Kasumi-1 (cell line): Measurements from ENCODE around the gene NKPD1.

Source experiments
- DNase-seq, 2 experiments: peaks; one replicate each; lab custom pipeline; 2025; lab: John Stamatoyannopoulos, UW

NKPD1 gene

DNA sequence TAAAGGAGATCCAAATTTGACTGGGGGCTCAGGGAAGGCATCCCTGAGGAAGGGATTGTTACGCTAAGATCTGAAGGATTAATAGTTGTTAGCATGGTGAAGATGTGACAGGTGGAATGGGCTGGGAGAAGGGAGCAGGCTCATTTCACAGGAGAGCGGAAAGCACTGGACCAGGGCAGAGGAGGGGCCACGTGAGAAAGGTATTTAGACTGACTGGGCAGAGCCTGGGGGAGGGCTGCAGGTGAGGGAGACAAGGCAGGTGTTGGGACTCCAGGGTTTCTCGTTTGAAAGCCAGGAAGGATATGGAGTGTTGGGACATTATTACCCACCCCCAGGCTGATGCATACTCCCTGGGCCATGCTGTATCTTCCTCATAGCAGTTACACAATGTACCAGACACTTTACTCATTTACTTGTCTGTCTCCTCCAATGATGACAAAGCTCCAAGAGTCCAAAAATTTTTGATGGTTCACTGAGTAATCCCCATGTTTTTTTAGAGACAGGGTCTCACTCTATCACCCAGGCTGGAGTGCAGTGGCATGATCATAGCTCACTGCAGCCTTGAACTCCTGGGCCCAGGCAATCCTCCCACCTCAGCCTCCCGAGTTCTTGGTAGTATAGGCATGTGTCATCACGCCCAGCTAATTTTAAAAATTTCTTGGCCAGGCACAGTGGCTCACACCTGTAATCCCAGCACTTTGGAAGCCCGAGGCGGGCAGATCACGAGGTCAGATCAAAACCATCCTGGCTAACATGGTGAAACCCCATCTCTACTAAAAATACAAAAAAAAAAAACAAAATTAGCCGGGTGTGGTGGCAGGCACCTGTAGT is 14.9 kb upstream of the NKPD1 start:
- no peak for DNase-seq

DNA sequence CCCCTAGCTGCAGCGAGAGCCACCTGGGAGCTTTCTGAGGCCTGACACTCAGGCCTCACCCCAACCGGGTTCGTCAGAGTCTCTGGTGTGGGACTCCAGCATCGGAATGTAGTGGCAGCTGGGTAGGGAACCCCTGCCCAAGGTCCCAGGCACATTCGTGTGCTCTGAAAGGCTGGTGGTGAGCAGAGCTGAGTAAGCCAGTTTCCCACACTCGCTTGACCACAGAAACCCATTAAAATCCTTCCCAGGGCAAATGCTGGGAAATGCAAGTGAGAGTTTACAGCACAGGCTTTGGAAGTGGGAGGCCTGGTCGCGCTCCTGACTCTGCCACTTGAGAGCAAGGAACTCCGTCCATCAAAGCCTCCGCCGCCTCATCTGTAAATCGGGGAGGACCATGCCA is 13.0 kb upstream of the NKPD1 start:
- no peak for DNase-seq

DNA sequence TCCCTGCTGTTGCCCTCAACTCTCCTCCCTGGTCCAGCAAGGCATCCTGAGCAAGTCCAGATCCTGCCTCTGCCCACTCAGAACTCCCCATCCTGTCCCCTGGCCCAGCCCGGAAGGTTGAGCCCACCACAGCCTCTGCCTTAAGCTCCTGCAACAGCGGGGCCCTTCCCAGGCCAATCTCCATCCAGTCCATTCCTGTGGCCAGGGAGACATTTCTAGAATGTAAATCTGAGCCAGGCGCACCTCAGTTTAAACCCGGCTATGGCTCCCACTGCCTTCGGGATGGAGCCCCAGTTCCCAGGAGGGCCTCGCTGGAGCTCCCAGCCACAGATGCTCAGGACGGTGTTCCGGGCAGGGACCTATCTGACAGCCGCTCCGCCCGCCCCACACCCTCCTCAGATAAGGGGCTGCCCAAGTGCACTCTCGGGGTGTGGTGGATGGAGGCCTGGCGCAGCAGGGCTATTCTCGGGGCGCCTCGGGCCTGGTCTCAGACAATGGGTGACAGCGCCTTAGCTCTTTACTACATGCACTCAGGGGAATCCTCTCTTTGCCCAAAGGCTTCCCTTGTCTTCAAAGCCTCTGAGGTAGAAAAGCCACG is 11.9 kb upstream of the NKPD1 start:
- DNase-seq: no peak

DNA sequence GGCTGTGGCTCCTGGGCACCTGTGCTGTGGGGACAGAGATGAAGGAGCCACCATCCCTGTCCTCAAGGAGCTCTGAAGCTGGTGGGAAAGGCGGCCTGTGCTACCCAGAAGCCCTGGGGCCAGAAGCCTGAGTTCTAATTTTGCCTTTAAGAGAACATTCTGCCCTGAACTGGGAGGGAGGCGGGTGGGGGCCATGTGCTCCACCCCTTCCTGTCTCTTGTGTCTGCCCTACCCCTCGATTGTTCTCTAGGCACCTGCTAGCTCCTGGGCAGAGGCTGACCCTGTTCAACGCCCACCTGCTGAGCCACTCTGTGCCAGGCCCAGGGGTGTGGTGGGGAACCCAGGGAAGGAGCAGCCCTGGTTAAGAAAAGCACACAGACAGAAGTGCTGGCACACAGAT is 11.4 kb upstream of the NKPD1 start:
- DNase-seq: no peak

DNA sequence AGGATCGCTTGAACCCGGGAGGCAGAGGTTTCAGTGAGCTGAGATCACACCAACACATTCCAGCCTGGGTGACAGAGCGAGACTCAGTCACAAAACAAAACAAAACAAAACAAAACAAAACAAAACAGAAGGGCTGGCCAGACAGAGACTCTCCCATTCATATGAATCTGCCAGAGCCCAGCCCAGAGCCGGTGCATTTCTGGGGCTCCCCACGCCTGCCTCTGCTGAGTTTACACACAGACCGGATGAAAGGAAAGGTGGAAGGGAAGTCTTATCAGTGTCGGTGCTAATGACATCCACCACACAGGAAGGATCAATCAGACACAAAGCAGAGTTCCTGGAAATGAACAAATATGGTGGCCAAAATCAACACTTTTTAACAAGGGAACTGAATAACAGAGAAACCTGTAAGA is 10.4 kb upstream of the NKPD1 start:
- peak; percentile 13 to 16 for DNase-seq

DNA sequence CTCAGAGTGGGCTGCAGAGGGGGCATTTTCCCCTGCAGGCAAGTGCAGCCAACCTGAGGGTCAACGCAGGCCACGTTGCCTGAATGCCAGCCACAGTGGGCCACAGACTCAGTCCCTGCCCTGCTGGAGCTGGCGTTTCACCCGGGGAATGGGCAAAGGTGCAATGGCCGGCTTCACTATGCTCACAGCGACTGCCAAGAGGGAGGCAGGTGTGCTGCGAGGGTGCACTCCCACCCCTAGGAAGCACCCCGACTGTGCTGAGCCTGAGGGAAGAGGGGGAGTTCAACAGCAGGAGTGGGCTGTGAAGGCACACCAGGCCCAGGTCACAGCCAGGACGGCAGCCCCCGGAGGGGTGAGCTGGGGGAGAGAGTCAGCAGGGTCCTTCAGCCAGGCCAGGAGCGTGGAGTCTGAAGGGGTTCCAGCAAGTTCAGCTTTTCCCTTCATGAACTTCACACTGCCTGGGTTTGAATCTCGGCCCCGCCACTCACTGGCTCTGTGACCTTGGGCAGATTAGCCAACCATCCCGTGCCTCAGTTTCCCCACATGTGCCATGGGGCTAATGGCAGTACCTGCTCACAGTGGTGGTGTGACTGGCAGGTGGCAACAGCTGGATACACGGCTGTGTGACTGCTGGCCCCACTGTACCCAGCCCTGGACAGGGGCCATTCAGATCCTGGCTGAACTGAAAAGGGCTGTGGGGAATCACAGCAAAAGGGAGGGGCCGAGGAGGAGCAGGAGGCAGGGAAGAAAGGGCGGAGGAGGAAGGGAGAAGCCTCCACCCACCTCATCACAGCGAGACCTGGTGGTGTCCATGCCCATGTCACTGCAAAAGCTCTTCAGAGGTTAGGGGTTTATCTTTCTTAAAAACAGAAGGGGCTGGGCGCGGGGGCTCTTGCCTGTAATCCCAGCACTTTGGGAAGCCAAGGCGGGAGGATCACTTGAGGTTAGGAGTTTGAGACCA is 9.6 kb upstream of the NKPD1 start:
- DNase-seq: no peak

DNA sequence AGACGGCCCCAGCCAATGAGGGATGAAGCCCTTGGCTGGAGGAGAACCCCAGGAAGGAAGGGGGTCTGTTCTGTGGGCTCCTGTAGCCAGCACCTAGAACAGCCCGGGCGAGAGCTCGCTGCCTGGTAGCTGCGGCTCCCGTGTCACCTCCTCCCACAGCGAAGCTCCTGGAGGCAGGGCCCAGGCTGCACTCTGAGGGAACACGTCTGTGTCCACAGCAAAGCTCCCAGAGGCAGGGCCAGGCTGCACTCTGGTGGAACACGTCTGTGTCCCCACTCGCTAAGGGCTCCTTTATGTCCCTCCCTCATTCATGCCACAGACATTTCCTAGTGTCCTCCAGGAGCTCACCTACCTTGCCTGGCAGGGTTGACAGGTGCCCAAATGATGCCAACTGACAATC is 8.8 kb upstream of the NKPD1 start:
- DNase-seq: no peak

DNA sequence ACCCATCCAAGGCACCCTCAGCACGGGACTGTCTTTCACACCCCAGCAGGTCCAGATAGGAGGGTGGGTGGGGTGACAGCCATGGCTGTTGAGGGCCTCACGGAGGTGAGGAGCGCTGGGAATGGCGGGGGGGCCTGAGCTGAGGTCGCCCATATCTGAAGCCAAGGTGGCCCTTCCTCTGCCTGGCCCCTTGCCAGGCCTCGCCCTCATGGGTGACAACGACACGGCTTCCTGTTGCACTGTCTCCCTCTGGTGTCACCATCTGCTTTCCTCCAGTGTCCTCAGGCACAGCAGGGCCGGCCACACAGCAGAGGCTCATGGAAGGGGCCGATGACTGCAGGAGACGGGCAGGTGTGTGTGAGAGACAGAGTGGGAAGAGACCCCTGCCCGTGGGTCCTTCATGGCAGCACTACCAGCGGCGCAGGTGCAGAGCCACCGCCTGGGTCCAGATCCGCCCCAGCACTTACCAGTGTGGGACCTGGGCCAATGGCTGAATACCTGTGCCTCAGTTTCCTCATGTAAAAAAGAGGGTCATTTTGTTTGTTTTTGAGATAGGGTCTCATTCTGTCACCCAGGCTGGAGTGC is 8.1 kb upstream of the NKPD1 start:
- peak in 1 of 2 experiments; percentile 23 for DNase-seq

DNA sequence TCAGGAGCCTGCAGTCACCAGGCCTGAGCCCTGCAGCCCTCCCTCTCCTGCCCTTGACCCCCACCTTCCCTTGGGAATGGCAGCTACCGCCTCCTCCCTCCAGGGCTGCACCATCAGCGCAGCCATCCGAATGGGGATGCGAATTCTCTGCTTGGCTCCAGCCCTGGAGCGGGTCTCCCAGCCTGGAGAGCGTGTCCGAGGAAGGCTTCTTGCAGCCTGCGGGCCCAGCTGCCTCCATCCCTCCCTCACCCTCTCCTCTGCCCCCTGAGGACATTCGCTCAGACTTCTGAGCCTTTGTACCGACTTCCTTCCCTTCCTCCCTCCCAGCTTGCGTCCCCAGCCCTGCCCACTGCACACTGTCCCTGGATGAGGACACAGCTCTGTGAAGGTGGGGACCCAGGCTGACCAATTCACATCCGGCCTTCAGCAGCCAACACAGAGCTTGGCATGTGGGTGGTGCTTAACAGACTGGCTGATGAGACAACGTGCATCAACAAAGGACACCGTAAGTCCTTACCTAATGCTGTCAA is 6.0 kb upstream of the NKPD1 start:
- no peak for DNase-seq

DNA sequence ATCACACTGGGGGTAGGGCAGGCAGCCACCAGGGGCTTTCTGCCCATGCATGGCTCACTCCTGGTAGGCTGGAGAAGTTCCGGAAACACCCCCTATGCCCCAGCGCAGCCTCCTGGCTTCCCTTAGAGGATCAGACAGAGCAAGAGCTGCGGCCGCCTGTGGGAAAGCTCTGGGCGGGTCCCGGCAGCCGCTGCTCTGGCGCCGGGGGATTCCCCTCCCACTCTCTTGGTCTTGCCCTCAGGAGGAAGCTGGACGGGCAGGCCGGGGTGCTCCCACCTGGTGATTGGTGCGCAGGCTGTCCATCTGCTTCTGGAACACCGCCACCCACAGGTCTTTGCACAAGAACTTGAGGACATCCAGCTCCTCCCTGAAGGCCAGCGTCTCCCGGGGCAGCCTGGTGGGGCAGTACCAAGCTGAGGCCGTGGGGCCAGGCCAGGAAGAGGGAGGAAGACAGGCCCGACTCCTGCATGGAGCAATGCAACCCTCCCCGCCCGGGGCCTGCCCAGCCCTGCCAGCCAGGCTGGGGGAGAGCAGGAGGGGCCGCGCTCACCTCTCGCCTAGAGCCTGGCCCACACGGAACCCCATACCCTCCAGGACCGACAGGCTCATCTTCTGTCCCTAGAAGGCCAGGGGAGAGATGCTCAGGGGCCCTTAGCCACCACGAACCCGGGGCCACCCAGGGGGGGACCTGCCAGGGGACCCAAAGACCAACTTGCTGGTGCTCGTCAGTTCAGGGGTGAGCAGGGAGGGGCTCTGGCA is 4.0 kb upstream of the NKPD1 start:
- DNase-seq: peak; percentile 84 to 86

DNA sequence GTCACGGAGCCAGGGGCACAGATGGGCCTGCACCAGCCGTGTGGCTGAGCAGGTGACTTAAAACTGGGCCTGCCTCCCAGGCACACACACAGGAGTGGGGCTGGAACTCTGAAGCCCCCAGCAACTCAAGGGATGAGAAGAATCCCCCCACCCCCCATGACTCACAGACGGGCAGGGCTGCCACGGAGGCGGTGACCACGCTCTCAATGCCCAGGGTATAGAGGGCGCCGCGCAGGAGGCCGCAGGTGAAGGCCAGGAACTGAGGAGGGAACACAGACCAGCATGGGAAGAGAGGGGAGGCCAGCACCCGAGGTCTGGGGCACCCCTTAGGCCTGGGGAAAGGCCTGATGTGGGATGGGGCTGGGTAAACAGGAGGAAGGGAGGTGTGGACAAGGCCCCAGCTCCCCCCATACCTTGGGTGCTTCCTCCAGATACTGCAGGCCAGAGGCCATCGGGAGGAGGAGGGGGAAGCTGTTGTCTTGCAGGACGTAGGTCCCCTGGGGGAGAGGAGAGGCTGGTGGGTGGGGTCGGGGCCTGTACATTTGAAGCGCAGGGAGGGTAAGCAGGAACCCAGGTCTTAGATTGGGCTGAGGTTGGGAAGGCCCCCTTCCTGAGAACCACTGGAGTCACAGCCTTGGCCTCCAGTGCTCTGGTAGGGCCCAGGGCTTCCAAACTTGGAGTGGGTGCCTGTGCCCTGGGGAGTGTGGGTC is 3.1 kb upstream of the NKPD1 start:
- DNase-seq: no peak

DNA sequence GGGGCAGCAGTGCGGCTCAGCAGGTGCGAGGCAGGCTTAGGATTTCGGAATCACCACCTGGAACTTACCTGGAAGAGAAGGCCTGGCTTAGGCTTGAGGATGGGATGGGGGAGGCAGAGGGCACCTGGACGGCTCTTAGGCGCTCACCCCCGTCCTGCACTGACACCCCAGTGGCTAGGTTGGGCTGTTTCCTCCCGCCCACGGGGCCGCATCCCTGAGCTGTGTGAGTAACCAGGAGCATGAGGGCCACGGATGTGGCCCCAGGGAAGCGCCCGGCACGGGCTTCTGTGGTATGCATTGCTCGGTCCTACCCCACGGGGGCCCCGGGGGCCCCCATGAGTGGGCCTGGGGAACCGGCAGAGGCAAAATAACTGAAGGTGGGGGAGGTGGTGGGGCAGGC is 2.4 kb upstream of the NKPD1 start:
- no peak for DNase-seq

DNA sequence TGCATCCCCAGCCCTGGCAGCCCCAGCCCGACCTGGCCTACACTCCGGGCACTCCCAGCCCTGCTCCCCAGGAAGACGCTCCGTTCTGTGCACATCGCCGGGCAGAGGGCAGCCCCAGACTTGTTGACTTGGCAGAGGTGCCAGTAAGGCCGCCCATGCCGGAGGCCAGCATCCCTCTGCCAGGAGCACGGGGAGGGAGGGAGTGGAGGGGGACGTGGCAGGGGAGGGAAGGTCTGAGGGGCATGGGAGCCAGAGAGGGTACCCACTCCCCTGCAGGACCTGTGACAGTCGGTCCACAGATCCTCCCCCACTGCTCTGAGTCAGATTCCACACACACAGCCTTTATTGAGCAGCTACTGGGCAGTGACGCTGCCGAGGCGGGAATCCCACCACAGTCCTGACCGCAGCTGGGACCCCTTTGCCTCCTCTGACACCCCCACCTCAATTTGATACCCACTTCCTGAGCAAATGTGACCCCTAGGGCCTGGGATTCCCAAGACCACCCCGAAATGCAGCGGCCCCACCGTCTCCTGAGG is 1.9 kb upstream of the NKPD1 start:
- peak in 1 of 2 experiments; percentile 63 for DNase-seq

DNA sequence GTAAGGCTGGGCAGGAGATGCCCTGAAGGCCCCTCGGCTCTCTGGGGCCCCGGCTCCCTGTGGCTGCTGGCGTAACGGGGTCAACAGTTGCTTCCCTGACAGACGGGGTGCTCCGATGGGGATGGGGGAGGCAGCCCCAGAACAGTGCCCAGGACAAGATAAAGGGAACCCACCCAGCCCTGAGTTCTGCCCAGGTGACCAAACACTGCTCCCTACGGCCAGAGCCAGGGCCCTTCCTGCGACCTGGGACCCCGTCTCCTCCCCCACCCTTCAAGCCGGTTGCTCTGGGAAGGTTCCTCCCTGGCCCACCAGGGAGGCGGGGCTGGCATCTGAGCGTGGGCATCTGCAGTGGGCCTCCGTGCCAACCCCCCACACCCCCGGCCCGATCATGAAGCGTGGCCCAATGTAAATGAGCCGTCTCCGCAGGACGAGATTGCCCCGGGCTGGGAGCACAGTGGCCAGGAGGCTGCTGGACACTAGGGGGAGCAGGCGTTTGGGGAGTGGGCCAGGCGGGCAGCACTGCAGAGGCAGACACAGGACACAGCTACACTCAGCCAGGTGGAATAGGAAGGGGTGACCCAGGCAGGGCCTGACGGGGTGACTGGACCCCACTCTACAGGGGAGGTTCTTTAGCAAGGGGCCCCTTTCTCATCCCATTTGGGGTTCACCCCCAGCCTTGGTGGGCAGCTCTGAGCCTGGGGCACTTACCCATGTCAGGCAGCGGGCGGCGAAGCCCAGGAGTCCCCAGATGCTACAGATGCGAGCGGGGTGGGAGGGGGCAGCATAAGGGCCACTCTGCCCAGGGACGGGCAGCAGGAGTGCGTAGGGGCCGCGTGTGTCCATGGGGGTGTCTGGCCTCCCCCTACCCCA is 1.2 kb upstream of the NKPD1 start:
- no peak for DNase-seq

DNA sequence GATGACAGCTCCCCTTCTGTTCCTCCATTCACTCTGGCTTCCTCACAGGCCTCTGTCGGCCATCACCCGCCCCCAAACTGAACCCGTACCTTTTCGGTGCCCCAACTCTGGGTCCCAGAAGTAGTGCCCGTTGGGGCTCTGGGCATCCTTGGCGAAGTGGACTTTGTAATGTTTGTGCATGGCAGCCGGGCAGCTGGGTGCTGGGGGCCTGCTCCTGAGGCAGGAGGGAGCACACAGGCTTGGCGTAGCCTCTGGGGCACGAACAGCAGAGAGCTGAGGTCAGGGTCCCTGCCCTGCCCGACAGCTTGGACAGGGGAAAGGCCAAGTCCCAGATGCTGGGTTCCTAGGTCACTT is 834 bp downstream of the NKPD1 start:
- no peak for DNase-seq

DNA sequence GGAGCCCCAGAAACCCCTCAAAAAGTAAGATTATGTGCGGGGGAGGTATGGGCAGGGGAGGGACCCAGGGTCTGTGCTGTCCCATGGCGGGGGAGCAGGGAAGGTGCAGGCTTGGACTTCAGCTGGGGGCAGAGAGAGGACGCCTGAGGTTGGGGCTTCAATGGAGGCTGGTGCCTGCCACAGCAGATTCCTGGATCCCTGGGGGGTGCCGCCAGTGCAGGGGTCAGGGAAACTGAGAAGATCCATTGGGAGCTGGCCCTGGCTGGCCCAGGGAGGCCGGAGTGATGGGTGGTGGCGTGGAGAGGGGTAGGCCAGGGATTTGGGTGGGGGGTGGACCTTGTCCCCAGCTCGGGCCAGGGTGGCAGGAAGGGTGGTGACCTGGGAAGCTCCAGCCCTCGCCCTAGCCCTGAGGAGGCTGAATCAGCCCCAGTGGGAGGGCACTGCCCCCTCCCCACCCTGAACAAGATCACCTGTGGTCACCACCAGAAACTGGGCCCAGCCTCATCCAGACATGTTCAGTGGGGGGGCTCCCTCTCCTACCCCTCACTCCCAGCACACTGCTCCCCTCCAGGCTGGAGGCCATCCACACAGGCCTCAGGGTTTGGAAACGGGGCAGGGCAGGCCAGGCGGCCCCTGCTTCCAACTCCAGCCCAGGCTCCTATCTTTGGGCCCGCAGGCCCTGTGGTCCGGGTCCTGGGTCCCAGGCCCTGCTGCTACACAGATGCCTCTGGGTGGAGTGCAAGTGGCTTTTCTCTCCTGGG is 1.4 kb downstream of the NKPD1 start:
- no peak for DNase-seq

DNA sequence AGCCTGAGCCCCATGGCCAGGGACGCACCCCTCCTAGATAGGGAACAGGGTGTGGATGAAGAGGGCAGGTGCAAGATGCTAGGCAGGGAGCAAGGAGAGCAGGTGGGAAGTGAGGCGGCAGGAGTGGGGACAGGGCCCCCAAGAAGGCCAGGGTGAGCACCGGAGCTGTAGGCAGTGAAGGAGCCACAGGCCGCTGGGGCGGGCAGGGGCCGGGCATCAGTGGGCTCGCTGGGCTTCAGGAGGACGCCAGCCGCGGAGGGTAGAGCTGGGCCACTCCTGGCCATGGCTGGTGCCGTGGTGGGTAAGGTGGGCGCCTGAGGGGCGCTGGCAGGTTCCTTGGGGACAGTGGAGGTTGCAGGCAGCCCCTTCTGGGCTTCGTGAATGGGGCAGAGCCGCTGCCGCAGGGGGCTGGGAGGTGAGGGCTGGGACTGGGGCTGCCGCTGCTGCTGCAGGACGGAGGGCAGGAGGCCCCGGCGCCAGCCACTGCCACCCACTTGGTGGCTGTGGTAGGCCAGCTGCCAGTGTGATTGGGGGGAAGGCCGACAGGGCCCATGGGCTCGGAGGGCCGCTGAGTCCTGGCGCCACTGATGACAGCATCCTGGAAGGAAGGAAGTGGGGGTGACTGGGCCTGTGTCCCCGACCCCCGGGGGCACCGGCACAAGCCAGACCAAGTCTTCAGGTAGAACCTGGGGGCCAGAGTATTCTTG is 2.1 kb downstream of the NKPD1 start:
- DNase-seq: no peak

DNA sequence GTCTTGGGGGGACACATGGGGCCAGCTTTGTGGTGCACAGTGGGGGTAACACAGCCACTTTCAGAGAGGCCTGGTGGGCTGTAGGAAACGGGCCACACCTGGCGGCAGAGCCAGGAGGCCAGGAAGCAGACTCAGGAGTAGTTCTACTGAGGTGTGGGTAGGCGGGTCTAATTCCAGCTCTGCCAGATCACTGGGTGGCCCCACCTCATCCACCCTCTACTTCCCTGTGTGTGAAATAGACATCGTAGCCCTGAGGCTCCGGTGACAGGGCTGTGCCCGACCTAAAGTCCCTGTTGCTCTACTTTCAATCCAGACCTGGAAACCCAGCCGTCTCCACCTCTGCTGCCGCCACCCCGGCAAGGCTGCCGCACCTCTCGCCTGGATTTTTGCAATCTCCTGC is 4.0 kb downstream of the NKPD1 start:
- DNase-seq: no peak
